ENCODE results near the gene NUAK1. TPM values are rescaled to one million over a fixed set of nuclear protein-coding genes. Genes with fewer than 3 reads are reported as not detected.

NUAK1 gene
- total RNA-seq, 1 experiment from 2014 or later = 10.1 TPM

- Histone ChIP-seq H4K20me1 (ENCODE audit: control insufficient read depth, insufficient read depth, insufficient read length) (no peaks in the 10 kb centered on the region), H3K18ac (ENCODE audit: insufficient read length, low read depth, low read length) (no peak overlapping the region), H3K4me2 (ENCODE audit: insufficient read depth, insufficient read length, low read length) (no peak overlapping the region), H3K79me2 (ENCODE audit: insufficient read depth, low read length) (no peaks in the 10 kb centered on the region), H2BK12ac (ENCODE audit: insufficient read length, low read depth, low read length) (no peak overlapping the region), H2BK15ac (ENCODE audit: low read depth, low read length) (no peak overlapping the region), H2AK5ac (ENCODE audit: insufficient read length, low read length) (no peak overlapping the region), H2BK120ac (ENCODE audit: low read depth, low read length, poor library complexity, severe bottlenecking) (no peak overlapping the region), H2AFZ (ENCODE audit: low read length) (no peak overlapping the region), H3K14ac (ENCODE audit: insufficient read depth, low read length) (no peak overlapping the region), H3K23me2 (ENCODE audit: insufficient read length, low read depth, low read length, poor library complexity, severe bottlenecking) (no peaks in the 10 kb centered on the region), H3K9ac (ENCODE audit: extremely low read depth, insufficient read length, low read length) (no peak overlapping the region), H3K4me1 (ENCODE audit: insufficient read depth, low read length) (peaks cover 13% of the 10 kb centered on the region), H3K27ac (ENCODE audit: insufficient read length, low read depth, low read length) (no peak overlapping the region), H2BK5ac (ENCODE audit: insufficient read length, low read length) (no peak overlapping the region), H3K56ac (ENCODE audit: insufficient read length, low read depth, low read length) (no peak overlapping the region), H3K9me3 (ENCODE audit: control insufficient read depth, low read depth, low read length) (no peaks in the 10 kb centered on the region), H3K4ac (ENCODE audit: low read depth, low read length) (no peak overlapping the region), H3K23ac (ENCODE audit: insufficient read length, low read depth, low read length) (no peak overlapping the region), H3T11ph (ENCODE audit: low read length) (peak overlapping the region; percentile 48), H2BK20ac (ENCODE audit: low read depth, low read length, poor library complexity, severe bottlenecking) (no peak overlapping the region), H4K5ac (ENCODE audit: insufficient read length, low read depth, low read length) (no peak overlapping the region), H4K8ac (replicated peaks; ENCODE audit: insufficient read length, low read depth, low read length) (no peak overlapping the region), H3K27me3 (ENCODE audit: insufficient read depth, low read length) (no peaks in the 10 kb centered on the region), H3K79me1 (ENCODE audit: insufficient read depth, low read depth, low read length, poor library complexity, severe bottlenecking) (no peaks in the 10 kb centered on the region), H4K91ac (ENCODE audit: insufficient read length, low read depth, low read length) (no peak overlapping the region)
- Mint-ChIP-seq H3K9me3 (no peaks in the 10 kb centered on the region), H3K27me3 (ENCODE audit: low read depth) (no peaks in the 10 kb centered on the region), H3K4me1 (peaks cover 39 to 45% of the 10 kb centered on the region in 2 experiments), H3K27ac (peak overlapping the region in 1 of 3 experiments; percentile 13; a peak in 3 of 7 replicates), H3K36me3 (ENCODE audit: insufficient read depth in 1 of 3, low read depth in 3 of 3) (peaks cover 3 to 27% (median 9%) of the 10 kb centered on the region in 3 experiments; a peak in 6 of 7 replicates), H3K4me3 (no peak overlapping the region)
- WGBS (ENCODE audit: extremely low coverage, insufficient read length, low lambda C conversion rate) = no CpG with 5 or more reads among the region's 5 CpGs
- TF ChIP-seq CTCF (conservative IDR thresholded peaks at IDR 0.05) = no peak
- no peak for DNase-seq
These were observed 37.0 kb downstream of the NUAK1 start for GRCh38 chr12:106101803-106102202.

All from H9 (cell line).